ENCODE data around the gene NEXN. TPM values are rescaled to one million over a fixed set of nuclear protein-coding genes. Genes with fewer than 3 reads are reported as not detected.
A peak's percentile ranks its signal among the peaks of the same experiment; 100 is the strongest.

Gene NEXN
- polyA plus RNA-seq, 3 donors, result 0.31 to 3.5 (median 3.0) TPM

GRCh38 chr1:77926561-77927357 is 38.3 kb downstream of the NEXN start:
- Histone ChIP-seq H3K9me3 (replicated peaks in 1 of 2; ENCODE audit: control insufficient read depth in 1 of 2, insufficient read depth in 1 of 2, low read length in 2 of 2) (no peaks in the 10 kb centered on the region), H3K4me1 (ENCODE audit: control insufficient read depth in 1 of 2, insufficient read depth in 2 of 2, low read length in 2 of 2) (peaks cover 11 to 15% of the 10 kb centered on the region in 2 donors), H3K27ac (ENCODE audit: low read depth in 1 of 2, low read length in 2 of 2) (peak overlapping the region; percentile 49 to 82), H2AFZ (ENCODE audit: insufficient read depth, low read depth, low read length, poor library complexity, severe bottlenecking) (peak overlapping the region; percentile 76), H3K4me2 (replicated peaks; ENCODE audit: extremely low read depth, low read length, poor library complexity, severe bottlenecking) (peak overlapping the region; percentile 85), H3K4me3 (replicated peaks in 1 of 3; ENCODE audit: low read depth in 2 of 3, low read length in 3 of 3) (peak overlapping the region; percentile 58 to 96 (median 78)), H4K20me1 (ENCODE audit: insufficient read depth, low read length) (no peaks in the 10 kb centered on the region), H3K27me3 (ENCODE audit: control insufficient read depth in 2 of 2, insufficient read depth in 2 of 2, low read length in 2 of 2) (no peaks in the 10 kb centered on the region), H3K36me3 (replicated peaks in 1 of 2; ENCODE audit: control insufficient read depth in 1 of 2, insufficient read depth in 2 of 2, low read length in 2 of 2) (peaks cover 0 to 10% of the 10 kb centered on the region in 2 donors), H3K79me2 (ENCODE audit: insufficient read depth, low read length) (peaks cover 12% of the 10 kb centered on the region), H3K9ac (ENCODE audit: insufficient read depth, low read length, poor library complexity, severe bottlenecking) (peak overlapping the region; percentile 62)
- peak overlapping the region; percentile 79 to 90 for H3K4me3 Mint-ChIP-seq
- H3K36me3 Mint-ChIP-seq, result peaks cover 11 to 17% of the 10 kb centered on the region in 2 donors
- H3K27ac Mint-ChIP-seq, result peak overlapping the region; percentile 79 to 89 (median 87)
- no peaks in the 10 kb centered on the region for H3K9me3 Mint-ChIP-seq
- TF ChIP-seq CTCF (IDR thresholded peaks at IDR 0.05), result no peak
- WGBS (ENCODE audit: insufficient coverage), result no CpG with 5 or more reads among the region's 13 CpGs
- intact Hi-C loops (cut with micrococcal nuclease), result no loop called here
- peak; percentile 29 to 61 (median 53) for DNase-seq
- H3K4me1 Mint-ChIP-seq, result peaks cover 20% of the 10 kb centered on the region
- peaks cover 0 to 1% (median 0%) of the 10 kb centered on the region in 3 donors for H3K27me3 Mint-ChIP-seq (ENCODE audit: low read depth in 3 of 3)

GRCh38 chr1:77927414-77927813 is 39.0 kb downstream of the NEXN start:
- H3K9me3 Mint-ChIP-seq, result no peaks in the 10 kb centered on the region
- Histone ChIP-seq H3K9ac (ENCODE audit: insufficient read depth, low read length, poor library complexity, severe bottlenecking) (peak overlapping the region; percentile 62), H3K4me1 (ENCODE audit: control insufficient read depth in 1 of 2, insufficient read depth in 2 of 2, low read length in 2 of 2) (peaks cover 11 to 15% of the 10 kb centered on the region in 2 donors), H3K36me3 (replicated peaks in 1 of 2; ENCODE audit: control insufficient read depth in 1 of 2, insufficient read depth in 2 of 2, low read length in 2 of 2) (peaks cover 0 to 10% of the 10 kb centered on the region in 2 donors), H3K27ac (ENCODE audit: low read depth in 1 of 2, low read length in 2 of 2) (peak overlapping the region; percentile 53 to 78), H4K20me1 (ENCODE audit: insufficient read depth, low read length) (no peaks in the 10 kb centered on the region), H3K9me3 (replicated peaks in 1 of 2; ENCODE audit: control insufficient read depth in 1 of 2, insufficient read depth in 1 of 2, low read length in 2 of 2) (no peaks in the 10 kb centered on the region), H2AFZ (ENCODE audit: insufficient read depth, low read depth, low read length, poor library complexity, severe bottlenecking) (peak overlapping the region; percentile 76), H3K4me3 (replicated peaks in 1 of 3; ENCODE audit: low read depth in 2 of 3, low read length in 3 of 3) (peak overlapping the region; percentile 58 to 96 (median 78)), H3K79me2 (ENCODE audit: insufficient read depth, low read length) (peaks cover 12% of the 10 kb centered on the region), H3K27me3 (ENCODE audit: control insufficient read depth in 2 of 2, insufficient read depth in 2 of 2, low read length in 2 of 2) (no peaks in the 10 kb centered on the region), H3K4me2 (replicated peaks; ENCODE audit: extremely low read depth, low read length, poor library complexity, severe bottlenecking) (peak overlapping the region; percentile 85)
- H3K27me3 Mint-ChIP-seq (ENCODE audit: low read depth in 3 of 3), result peaks cover 0 to 1% (median 0%) of the 10 kb centered on the region in 3 donors
- peak overlapping the region; percentile 71 to 92 for H3K4me3 Mint-ChIP-seq
- H3K4me1 Mint-ChIP-seq, result peaks cover 20% of the 10 kb centered on the region
- DNase-seq, result no peak
- WGBS (ENCODE audit: insufficient coverage), result 67% methylated on average over 1 of the region's 4 CpGs
- H3K27ac Mint-ChIP-seq, result peak overlapping the region in 6 of 7 donors; percentile 16 to 89 (median 86)
- no peak for TF ChIP-seq CTCF (IDR thresholded peaks at IDR 0.05)
- intact Hi-C loops (cut with micrococcal nuclease), result no loop called here
- peaks cover 11 to 17% of the 10 kb centered on the region in 2 donors for H3K36me3 Mint-ChIP-seq

Measured in CD14-positive monocyte (primary cell).